SK-N-MC (cell line): ENCODE results near the gene RNF14.

Experiments used
- DNase-seq: peaks from one replicate; pipeline ENCODE4 v3.0.0-alpha.2; 2011; ENCODE audit warnings: low read depth, low spot score
- H3K27ac ChIP-seq: fragments of 200-600 bp; sonication (generic); 2 replicates; pipeline ENCODE4 v1.5.1; 2016; ENCODE audit warnings: mixed run types
- H3K36me3 ChIP-seq: fragments of 200-600 bp; sonication (generic); 2 replicates; pipeline ENCODE4 v1.6.1; 2017; ENCODE audit warnings: antibody characterized with exemption, low read length, mixed read lengths; ENCODE audit not compliant: insufficient read depth
- H3K4me3 ChIP-seq: fragments of 200-600 bp; sonication (generic); 2 replicates; pipeline ENCODE4 v1.5.1; 2016
- H3K9ac ChIP-seq: fragments of 200-600 bp; sonication (generic); 2 replicates; pipeline ENCODE4 v1.8.0; 2017; ENCODE audit warnings: mixed run types, mixed read lengths; ENCODE audit not compliant: insufficient read length
- H3K9me3 ChIP-seq: fragments of 200-600 bp; sonication (generic); 2 replicates; pipeline ENCODE4 v1.6.1; 2017; ENCODE audit warnings: low read depth, mild to moderate bottlenecking, antibody characterized with exemption, low read length, moderate library complexity, mixed read lengths
- EZH2 ChIP-seq: fragments of 200-600 bp; sonication (generic); IDR thresholded peaks from one replicate; pipeline ENCODE4 v1.6.1; 2017; ENCODE audit warnings: antibody characterized with exemption
- FOXP2 ChIP-seq: optimal IDR thresholded peaks from 2 replicates; pipeline ENCODE3; 2011; ENCODE audit warnings: mild to moderate bottlenecking, moderate library complexity; ENCODE audit not compliant: insufficient read depth; ENCODE audit errors: extremely low read length, control extremely low read depth
- POLR2AphosphoS5 ChIP-seq: IDR thresholded peaks from 2 replicates; pipeline ENCODE4 v1.6.1; 2012; ENCODE audit warnings: mild to moderate bottlenecking, low read depth, low read length, borderline replicate concordance

Gene RNF14

DNA sequence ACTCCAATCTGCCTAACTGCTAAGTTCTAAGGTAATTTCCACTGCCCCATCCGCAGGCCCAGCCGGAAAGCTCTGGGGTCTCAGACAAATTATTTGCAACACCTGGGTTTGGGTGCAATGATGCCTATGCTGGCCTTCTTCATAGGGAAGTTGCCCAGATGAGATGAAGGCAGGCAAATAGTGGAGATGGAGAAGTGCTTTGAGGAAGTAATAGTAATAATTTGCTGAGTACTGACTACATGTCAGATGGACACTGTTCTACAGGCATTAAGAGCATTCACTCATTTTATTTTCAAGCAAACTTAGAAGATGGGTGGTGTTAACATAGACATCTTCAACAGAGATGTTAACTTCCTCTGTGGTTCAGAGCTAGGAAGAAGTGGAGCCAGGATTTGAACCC, 14.7 kb upstream of the RNF14 start:
- Histone ChIP-seq H3K4me3 (no peak overlapping the region), H3K27ac (no peak overlapping the region), H3K9me3 (no peaks in the 10 kb centered on the region), H3K9ac (no peak overlapping the region), H3K36me3 (no peaks in the 10 kb centered on the region)
- TF ChIP-seq EZH2 (no peak), POLR2AphosphoS5 (no peak), FOXP2 (no peak)
- DNase-seq, result no peak

GRCh38 chr5:141957367-141957996, 11.4 kb upstream of the RNF14 start:
- Histone ChIP-seq H3K4me3 (no peak overlapping the region), H3K9ac (no peak overlapping the region), H3K36me3 (no peaks in the 10 kb centered on the region), H3K9me3 (no peaks in the 10 kb centered on the region), H3K27ac (no peak overlapping the region)
- no peak for DNase-seq
- TF ChIP-seq EZH2, result no peak

- TF ChIP-seq POLR2AphosphoS5, result no peak
- no peak for TF ChIP-seq FOXP2
- no peak for TF ChIP-seq EZH2
- no peak within 1 kb of the TSS for H3K9ac ChIP-seq
- DNase-seq, result no peak
- H3K27ac ChIP-seq, result no peak within 1 kb of the TSS
- H3K4me3 ChIP-seq, result no peak within 1 kb of the TSS
- H3K36me3 ChIP-seq, result no peaks in the 10 kb centered on the region
- no peaks in the 10 kb centered on the region for H3K9me3 ChIP-seq
Measured at GRCh38 chr5:141958113-141958512, 10.8 kb upstream of the RNF14 start, which contains the start of gene PCDH12. PCDH12 (minus strand) TSS chr5:141958202; CDS start chr5:141957851, 351 bp downstream.

DNA sequence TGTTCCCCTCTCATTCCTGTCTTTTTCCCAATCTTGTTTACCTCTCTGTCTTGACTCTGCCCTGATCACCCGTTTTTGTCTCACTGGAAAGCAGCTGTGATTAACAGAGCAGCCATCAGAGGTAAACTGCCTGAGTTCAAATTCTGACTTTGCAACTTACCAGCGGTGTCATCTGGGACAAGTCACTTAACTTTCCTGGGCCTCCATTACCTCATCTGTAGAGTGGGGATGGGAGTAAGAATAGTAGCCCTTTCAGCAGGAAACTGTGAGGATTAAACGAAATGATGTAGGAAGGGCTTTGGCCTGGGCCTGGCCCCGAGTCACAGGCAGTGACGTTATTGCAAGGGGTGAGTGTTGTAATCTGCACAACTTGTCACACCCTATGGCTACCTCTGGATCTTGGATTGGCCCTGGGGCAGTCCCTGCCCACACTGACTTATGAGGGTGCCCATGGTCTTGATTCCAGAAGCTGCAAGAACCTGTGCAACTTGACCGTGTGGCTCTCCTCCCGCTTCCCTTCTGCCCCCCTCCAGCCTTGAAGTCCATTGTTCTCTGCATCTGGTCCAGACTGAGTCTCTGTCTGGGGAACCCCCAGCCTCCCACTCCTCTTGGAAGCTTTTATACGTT, 10.2 kb upstream of the RNF14 start:
- DNase-seq, result no peak
- TF ChIP-seq POLR2AphosphoS5, result no peak
- TF ChIP-seq EZH2, result no peak
- TF ChIP-seq FOXP2, result no peak
- H3K36me3 ChIP-seq, result no peaks in the 10 kb centered on the region
- H3K9me3 ChIP-seq, result no peaks in the 10 kb centered on the region
- no peak overlapping the region for H3K4me3 ChIP-seq
- H3K27ac ChIP-seq, result no peak overlapping the region
- no peak overlapping the region for H3K9ac ChIP-seq

GRCh38 chr5:141960018-141960417, 8.9 kb upstream of the RNF14 start:
- Histone ChIP-seq H3K4me3 (no peak overlapping the region), H3K36me3 (no peaks in the 10 kb centered on the region), H3K9ac (no peak overlapping the region), H3K9me3 (no peaks in the 10 kb centered on the region), H3K27ac (no peak overlapping the region)
- DNase-seq, result no peak
- TF ChIP-seq EZH2, result no peak
- TF ChIP-seq FOXP2, result no peak
- TF ChIP-seq POLR2AphosphoS5, result no peak

DNA sequence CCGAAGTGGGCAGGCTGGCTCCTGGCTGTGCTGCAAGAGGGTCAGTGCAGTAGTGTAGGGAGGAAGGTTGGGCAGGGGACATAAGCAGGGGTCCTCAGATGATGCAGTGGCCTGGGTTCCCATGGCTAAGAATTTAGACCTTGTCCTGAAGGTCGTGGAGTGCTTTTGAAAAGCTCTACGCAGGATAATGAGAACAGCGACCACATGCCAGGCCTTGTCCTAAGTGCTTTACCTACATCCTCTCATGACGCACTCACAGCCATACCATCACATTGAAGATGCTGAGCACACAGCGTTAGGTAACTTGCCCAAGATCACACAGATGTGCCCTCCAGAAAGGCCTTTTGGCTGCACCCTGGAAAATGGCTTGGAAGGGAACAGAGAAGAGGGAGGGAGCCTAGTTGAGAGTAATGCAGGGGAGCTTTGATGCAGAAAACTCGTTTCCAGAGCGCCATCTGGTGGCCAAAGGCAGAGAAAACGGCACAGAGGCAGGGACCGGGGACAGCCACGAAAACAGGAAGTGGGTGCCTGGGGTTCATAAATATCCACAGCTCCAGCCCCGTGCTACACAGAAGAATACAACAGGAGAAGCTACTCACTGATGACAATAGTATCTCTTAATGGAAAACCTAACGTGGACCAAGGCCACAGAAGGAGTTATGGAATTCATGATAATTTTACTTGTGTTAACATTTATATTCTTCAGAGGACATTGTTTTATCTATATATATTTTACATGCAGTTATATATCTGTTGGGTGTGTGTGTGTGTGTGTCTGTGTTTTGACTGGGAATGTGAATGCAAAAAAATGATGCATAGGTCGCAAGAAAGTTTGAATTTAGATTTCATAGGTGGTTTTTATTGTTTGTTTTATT, 8.2 kb upstream of the RNF14 start:
- Histone ChIP-seq H3K36me3 (no peaks in the 10 kb centered on the region), H3K9me3 (no peaks in the 10 kb centered on the region), H3K27ac (no peak overlapping the region), H3K9ac (no peak overlapping the region), H3K4me3 (peak overlapping the region; percentile 19; the same call in 1 of the 2 replicates)
- peak; percentile 66 for DNase-seq
- TF ChIP-seq FOXP2 (no peak), POLR2AphosphoS5 (no peak), EZH2 (no peak)

DNA sequence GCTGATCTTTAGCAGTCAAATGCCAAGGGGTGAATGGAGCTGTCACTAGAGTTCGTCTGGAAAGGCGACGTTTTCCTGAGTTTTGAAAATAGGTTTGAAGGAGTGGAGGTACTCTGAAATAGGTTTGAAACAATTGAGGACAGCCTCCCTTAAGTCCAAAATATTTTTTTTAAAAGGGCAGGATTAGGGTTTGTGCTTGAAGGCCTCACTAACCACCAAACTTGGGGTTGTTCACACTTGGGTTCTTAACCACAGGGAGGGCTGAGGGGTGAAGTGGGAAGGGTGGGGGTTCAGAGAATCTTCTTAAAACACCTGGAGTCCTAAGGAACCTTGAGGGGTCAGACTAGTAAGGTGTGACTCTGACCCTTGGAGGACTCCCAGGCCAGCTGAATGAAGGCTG, 7.4 kb upstream of the RNF14 start:
- no peak overlapping the region for H3K9ac ChIP-seq
- no peak for DNase-seq
- no peaks in the 10 kb centered on the region for H3K9me3 ChIP-seq
- no peak overlapping the region for H3K27ac ChIP-seq
- TF ChIP-seq EZH2 (no peak), FOXP2 (no peak), POLR2AphosphoS5 (no peak)
- H3K36me3 ChIP-seq, result no peaks in the 10 kb centered on the region
- H3K4me3 ChIP-seq, result no peak overlapping the region

DNA sequence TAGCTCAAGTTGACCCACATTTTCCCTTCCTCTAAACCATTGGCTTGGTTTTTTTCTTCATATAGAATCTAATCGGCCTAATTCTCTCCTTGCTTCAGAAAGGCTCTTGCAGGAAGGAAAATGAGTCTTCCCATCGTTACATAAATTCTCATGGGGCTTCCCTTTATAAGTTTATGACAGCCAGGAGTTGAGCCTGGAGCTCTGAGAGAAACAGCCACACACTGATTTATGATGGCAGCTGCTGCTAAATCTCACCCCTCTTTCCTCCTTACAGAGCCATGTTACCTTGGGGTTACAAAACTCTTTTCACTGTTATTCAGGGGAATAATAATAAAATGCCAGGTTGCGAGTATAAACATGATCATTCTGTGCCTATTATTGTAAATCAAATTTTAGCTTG, 5.2 kb upstream of the RNF14 start:
- no peak overlapping the region for H3K9ac ChIP-seq
- no peaks in the 10 kb centered on the region for H3K9me3 ChIP-seq
- H3K36me3 ChIP-seq, result no peaks in the 10 kb centered on the region
- H3K27ac ChIP-seq, result no peak overlapping the region
- DNase-seq, result no peak
- TF ChIP-seq FOXP2 (no peak), EZH2 (no peak), POLR2AphosphoS5 (no peak)
- no peak overlapping the region for H3K4me3 ChIP-seq

- DNase-seq, result no peak
- no peak for TF ChIP-seq EZH2
- TF ChIP-seq POLR2AphosphoS5, result no peak
- Histone ChIP-seq H3K27ac (no peak overlapping the region), H3K9me3 (no peaks in the 10 kb centered on the region), H3K36me3 (no peaks in the 10 kb centered on the region), H3K9ac (no peak overlapping the region), H3K4me3 (no peak overlapping the region)
Measured at GRCh38 chr5:141965071-141965470, 3.8 kb upstream of the RNF14 start.
